Colonic mucosa (tissue), 4 donors: ENCODE results near the gene STX16. TPM values are rescaled to one million over a fixed set of nuclear protein-coding genes. Genes with fewer than 3 reads are reported as not detected.

Experiments
- DNase-seq: peaks from one replicate; pipeline ENCODE4 v3.0.0-alpha.2; 2020
- H3K27ac ChIP-seq: fragments of 200-600 bp; one replicate; pipeline ENCODE4 v1.8.0; 2021
- H3K27me3 ChIP-seq: fragments of 200-600 bp; one replicate; pipeline ENCODE4 v1.8.0; 2021
- H3K36me3 ChIP-seq: fragments of 200-600 bp; one replicate; pipeline ENCODE4 v1.8.0; 2021
- H3K4me1 ChIP-seq: fragments of 200-600 bp; one replicate; pipeline ENCODE4 v1.8.0; 2021; ENCODE audit warnings: mild to moderate bottlenecking
- H3K4me3 ChIP-seq: fragments of 200-600 bp; one replicate; pipeline ENCODE4 v1.8.0; 2021
- H3K9ac ChIP-seq, 2 donors: one replicate each; pipeline ENCODE4 v1.7.0; 2013; ENCODE audit warnings: control low read depth in 2 of 2, low read depth in 2 of 2, low read length in 2 of 2
- H3K9me3 ChIP-seq: fragments of 200-600 bp; one replicate; pipeline ENCODE4 v1.8.0; 2021
- intact Hi-C: fragments of 100-400 bp; cut with DNase I; formaldehyde crosslinking; loops from one replicate; pipeline ENCODE4 v1.14.1; 2022
- total RNA-seq, 2 donors: library from RNA; stranded (reverse); fragmentation: NEBNext Ultra II Directional in 1 of 2; extraction: Animal tissue kit (Norgen Biotek cat#: 25700) in 1 of 2; gene quantifications; one replicate each; pipeline ENCODE4 v1.2.1, GENCODE V29; 2021
- TF ChIP-seq, protein P1 (sequence below): fragments of 200-600 bp; IDR thresholded peaks from one replicate; pipeline ENCODE4 v1.8.0; 2022; ENCODE audit warnings: antibody characterized with exemption, mild to moderate bottlenecking
- donor health status: healthy.
- donor health status: DM: no; HTN: no; CAD: no.
- donor health status: DM: no; HTN: no; CAD: no.

STX16 gene
- total RNA-seq, 2 donors from 2014 or later: 36.3 to 38.3 TPM

DNA sequence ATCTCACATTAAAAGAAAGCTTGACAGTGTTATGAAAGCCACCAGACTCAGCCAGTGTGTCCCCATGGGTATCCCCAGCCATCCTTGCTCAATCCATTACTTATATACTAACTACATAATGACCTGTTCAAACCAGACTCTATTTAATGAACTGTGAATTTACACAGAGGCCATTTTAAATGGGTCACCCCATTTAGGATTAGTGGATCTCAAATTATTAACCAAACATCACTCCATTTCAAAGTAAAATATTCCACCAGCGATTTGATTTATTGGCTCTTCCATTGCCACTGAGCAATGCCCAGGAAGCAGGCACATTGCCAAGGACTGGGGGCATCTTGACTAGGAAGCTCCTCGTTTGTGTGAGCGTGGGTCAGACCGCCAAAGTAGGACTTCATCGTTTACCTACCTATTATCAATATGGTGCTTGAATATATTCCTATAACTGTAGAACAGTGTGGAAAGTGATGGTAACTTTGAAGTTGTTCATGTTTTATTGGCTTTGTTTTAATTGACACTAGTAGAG is 26.1 kb downstream of the STX16 start:
- no peak for DNase-seq

DNA sequence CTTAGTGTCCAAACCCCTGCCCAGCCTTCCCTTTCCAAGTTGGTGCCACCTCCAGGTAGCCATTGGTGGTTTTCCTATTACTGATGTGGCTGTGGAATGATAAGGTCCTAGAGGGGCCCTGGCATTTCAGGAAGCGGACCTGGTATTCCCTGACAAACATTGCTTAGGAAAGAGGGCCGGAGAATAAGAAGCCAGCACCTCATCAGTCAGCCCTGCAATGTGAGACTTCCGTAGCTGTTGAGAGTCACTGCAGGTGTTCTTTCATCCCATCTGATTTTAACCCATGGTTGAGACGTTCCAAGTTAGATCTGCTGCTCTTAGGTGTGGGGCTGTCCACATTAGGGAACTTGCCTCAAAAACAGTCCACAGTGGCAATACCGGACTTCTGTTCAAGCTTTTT is 26.7 kb downstream of the STX16 start:
- H3K9me3 ChIP-seq: no peaks in the 10 kb centered on the region
- H3K4me3 ChIP-seq: no peak overlapping the region
- H3K36me3 ChIP-seq: peaks cover 10% of the 10 kb centered on the region
- no peak for DNase-seq
- H3K27me3 ChIP-seq: no peaks in the 10 kb centered on the region
- TF ChIP-seq, protein P1, sequence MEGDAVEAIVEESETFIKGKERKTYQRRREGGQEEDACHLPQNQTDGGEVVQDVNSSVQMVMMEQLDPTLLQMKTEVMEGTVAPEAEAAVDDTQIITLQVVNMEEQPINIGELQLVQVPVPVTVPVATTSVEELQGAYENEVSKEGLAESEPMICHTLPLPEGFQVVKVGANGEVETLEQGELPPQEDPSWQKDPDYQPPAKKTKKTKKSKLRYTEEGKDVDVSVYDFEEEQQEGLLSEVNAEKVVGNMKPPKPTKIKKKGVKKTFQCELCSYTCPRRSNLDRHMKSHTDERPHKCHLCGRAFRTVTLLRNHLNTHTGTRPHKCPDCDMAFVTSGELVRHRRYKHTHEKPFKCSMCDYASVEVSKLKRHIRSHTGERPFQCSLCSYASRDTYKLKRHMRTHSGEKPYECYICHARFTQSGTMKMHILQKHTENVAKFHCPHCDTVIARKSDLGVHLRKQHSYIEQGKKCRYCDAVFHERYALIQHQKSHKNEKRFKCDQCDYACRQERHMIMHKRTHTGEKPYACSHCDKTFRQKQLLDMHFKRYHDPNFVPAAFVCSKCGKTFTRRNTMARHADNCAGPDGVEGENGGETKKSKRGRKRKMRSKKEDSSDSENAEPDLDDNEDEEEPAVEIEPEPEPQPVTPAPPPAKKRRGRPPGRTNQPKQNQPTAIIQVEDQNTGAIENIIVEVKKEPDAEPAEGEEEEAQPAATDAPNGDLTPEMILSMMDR: no peak
- intact Hi-C loops: no loop called here
- H3K27ac ChIP-seq: no peak overlapping the region
- H3K9ac ChIP-seq: no peak overlapping the region
- no peaks in the 10 kb centered on the region for H3K4me1 ChIP-seq

More for the DNA sequence above, 26.1 kb downstream of the STX16 start:
- Histone ChIP-seq H3K9ac (no peak overlapping the region), H3K4me3 (no peak overlapping the region), H3K27ac (no peak overlapping the region), H3K27me3 (no peaks in the 10 kb centered on the region), H3K36me3 (peaks cover 10% of the 10 kb centered on the region), H3K4me1 (no peaks in the 10 kb centered on the region), H3K9me3 (no peaks in the 10 kb centered on the region)
- intact Hi-C loops: no loop called here
- TF ChIP-seq, protein P1: no peak

DNA sequence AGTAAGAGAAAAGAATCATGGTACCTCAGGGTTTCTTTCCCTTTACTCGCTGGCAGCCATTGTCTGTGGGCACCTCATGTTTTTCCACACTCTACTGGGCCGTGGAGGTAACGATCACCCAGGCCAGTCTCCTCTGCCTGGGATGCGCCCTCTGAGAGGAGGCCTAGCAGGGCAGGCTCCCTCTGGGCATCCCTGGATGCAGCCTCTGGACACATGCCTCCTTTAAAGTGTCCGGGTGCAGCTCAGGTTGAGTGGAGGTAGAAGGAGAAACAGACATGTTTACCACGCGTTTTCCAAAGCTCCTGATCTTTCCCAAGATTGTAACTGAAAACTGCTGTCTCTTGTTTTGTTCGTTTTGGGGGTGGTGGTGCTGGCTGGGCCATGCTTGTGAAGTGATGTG is 27.7 kb downstream of the STX16 start:
- no peaks in the 10 kb centered on the region for H3K9me3 ChIP-seq
- DNase-seq: no peak
- no peak overlapping the region for H3K27ac ChIP-seq
- no peaks in the 10 kb centered on the region for H3K4me1 ChIP-seq
- no peaks in the 10 kb centered on the region for H3K27me3 ChIP-seq
- H3K36me3 ChIP-seq: peaks cover 10% of the 10 kb centered on the region
- TF ChIP-seq, protein P1: no peak
- no peak overlapping the region for H3K9ac ChIP-seq
- intact Hi-C loops: no loop called here
- H3K4me3 ChIP-seq: no peak overlapping the region

DNA sequence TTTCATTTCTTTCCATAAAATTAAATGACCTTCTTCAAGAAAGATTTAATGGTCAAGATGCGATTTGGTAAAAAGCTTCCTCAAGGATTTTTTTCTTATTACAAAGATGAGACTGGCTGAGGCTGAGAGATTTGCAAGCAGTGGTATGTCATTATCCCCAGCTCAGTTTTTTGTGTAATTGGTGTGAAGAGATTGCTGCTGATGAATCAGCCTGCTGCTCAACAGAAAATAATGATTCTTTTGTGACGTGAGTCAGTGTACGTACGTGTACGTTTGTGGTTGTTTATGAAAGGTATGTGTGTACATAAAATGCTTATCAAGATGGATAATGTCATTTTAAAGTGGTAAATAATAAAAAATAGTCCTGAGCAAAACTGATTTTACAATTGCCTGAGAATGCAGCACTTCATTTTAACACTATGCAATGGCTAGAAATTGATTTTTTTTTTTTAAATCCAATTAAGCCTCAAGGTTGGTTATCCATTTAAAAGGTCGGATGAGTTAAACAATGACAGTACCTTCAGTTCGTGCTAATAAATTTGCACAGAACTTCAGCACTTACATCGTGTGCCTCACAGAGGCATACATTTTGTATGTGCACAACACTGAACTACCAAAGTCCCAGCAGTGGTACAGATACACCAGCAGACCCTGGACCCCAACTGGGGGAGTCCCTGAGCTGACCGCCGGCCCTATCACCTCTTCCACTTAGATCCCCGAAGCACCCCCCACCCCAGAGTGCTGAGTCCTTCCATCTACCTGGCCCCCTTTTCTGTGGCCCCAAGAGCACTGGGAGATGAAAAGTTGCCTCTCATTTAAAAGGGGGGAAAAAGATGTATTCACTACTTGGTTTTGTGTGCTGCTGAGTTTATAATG is 31.8 kb downstream of the STX16 start:
- H3K4me3 ChIP-seq: no peak overlapping the region
- no peaks in the 10 kb centered on the region for H3K36me3 ChIP-seq
- intact Hi-C loops: no loop called here
- no peak overlapping the region for H3K9ac ChIP-seq
- H3K4me1 ChIP-seq: no peaks in the 10 kb centered on the region
- H3K27ac ChIP-seq: no peak overlapping the region
- no peak for DNase-seq
- H3K9me3 ChIP-seq: no peaks in the 10 kb centered on the region
- H3K27me3 ChIP-seq: no peaks in the 10 kb centered on the region
- TF ChIP-seq, protein P1: no peak

DNA sequence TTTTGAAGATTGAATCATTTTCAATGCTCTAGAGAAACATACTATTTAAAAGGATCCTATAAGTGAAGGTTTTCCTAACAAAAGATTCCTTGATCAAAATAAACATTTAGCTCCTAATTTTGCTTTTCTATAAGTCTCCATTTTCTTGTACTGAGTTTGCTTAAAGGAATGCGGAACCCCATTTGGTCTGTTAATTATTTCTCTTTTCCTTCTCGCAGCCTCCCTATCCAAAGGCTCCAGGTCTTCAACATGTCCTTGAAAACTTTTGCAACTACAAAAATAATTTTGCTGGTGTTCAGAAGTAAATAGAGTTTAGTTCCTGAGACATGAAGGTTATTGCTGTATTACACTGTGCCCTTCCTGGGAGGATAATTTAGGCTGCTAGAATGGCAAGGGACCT is 33.2 kb downstream of the STX16 start:
- no peaks in the 10 kb centered on the region for H3K4me1 ChIP-seq
- H3K9me3 ChIP-seq: no peaks in the 10 kb centered on the region
- no peaks in the 10 kb centered on the region for H3K27me3 ChIP-seq
- no peak overlapping the region for H3K9ac ChIP-seq
- no peak overlapping the region for H3K4me3 ChIP-seq
- TF ChIP-seq, protein P1: no peak
- no peak for DNase-seq
- intact Hi-C loops: no loop called here
- H3K27ac ChIP-seq: no peak overlapping the region
- H3K36me3 ChIP-seq: no peaks in the 10 kb centered on the region
